AG08395 (cell line): ENCODE results near the gene PSMC1.

Source experiments
- DNase-seq: peaks from one replicate; pipeline ENCODE4 v3.0.0; 2012; ENCODE audit warnings: mixed read lengths, low spot score

PSMC1 gene

GRCh38 chr14:90302529-90303303, 46.4 kb downstream of the PSMC1 start:
- DNase-seq, result no peak

- DNase-seq, result no peak
Measured at GRCh38 chr14:90303473-90303872, 47.1 kb downstream of the PSMC1 start.

GRCh38 chr14:90304502-90304901, 48.1 kb downstream of the PSMC1 start:
- no peak for DNase-seq

GRCh38 chr14:90305176-90305601, 48.8 kb downstream of the PSMC1 start:
- DNase-seq, result no peak

GRCh38 chr14:90308561-90308960, 52.2 kb downstream of the PSMC1 start:
- no peak for DNase-seq

- DNase-seq, result no peak
Measured at GRCh38 chr14:90317286-90317685, 60.9 kb downstream of the PSMC1 start.

- DNase-seq, result no peak
Measured at GRCh38 chr14:90318016-90318415, 61.7 kb downstream of the PSMC1 start.

- peak; percentile 7 for DNase-seq
Measured at GRCh38 chr14:90319173-90319572, 62.8 kb downstream of the PSMC1 start.

- no peak for DNase-seq
Measured at GRCh38 chr14:90319634-90320541, 63.5 kb downstream of the PSMC1 start.

- DNase-seq, result no peak
Measured at GRCh38 chr14:90321891-90322290, 65.5 kb downstream of the PSMC1 start.
